ENCODE results near the gene LRIG2. TPM values are rescaled to one million over a fixed set of nuclear protein-coding genes. Genes with fewer than 3 reads are reported as not detected.

Gene LRIG2
- total and polyA plus RNA-seq, 2 of the 4 experiments (the other 2 are of a cell fraction) = 4.3 to 9.0 TPM

- ChIA-PET POLR2A (ENCODE audit: unreplicated experiment) (no interaction called here), CTCF (no interaction called here)
- ATAC-seq (ENCODE audit: low read depth) = no peak
- no peaks in the 10 kb centered on the region for H3K9me1 ChIP-seq (ENCODE audit: insufficient read depth, low read length)
- no peak overlapping the region for H4K5ac ChIP-seq (ENCODE audit: low read depth, low read length)
- H3K27me3 ChIP-seq (ENCODE audit: control insufficient read depth, insufficient read depth, low read length) = 0 out of 2 replicates have a peak, but pooled peaks cover 1% of the 10 kb centered on the region
- no peak overlapping the region for H2BK5ac ChIP-seq (ENCODE audit: low read depth, low read length, poor library complexity, severe bottlenecking)
- H3K18ac ChIP-seq (ENCODE audit: low read depth, low read length) = no peak overlapping the region
- H3K27ac ChIP-seq (ENCODE audit: insufficient read depth, low read length) = no peak overlapping the region
- intact Hi-C loops (cut with micrococcal nuclease) (no loop called here), dilution Hi-C loops (cut with HindIII; ENCODE audit: low sequenced_read_pairs, unreplicated experiment) (no loop called here), in situ Hi-C loops (cut with MboI; ENCODE audit: low sequenced_read_pairs) (no loop called here)
- no TSS peak for BruUV-seq (replicated peaks)
- no peak overlapping the region for H3K14ac ChIP-seq (replicated peaks; ENCODE audit: low read depth, low read length)
- no peak overlapping the region for H3K4ac ChIP-seq (ENCODE audit: low read depth, low read length)
- no peak overlapping the region for H2BK20ac ChIP-seq (ENCODE audit: low read depth, low read length)
- WGBS, 2 experiments (ENCODE audit: extremely low coverage in 2 of 2, insufficient read length in 1 of 2) = 13% methylated on average over 1 of the region's 4 CpGs; no CpG with 5 or more reads in 1 of the 2 experiments
- peaks cover 2% of the 10 kb centered on the region; the same call in 1 of the 2 replicates for H3K9me3 ChIP-seq (ENCODE audit: control insufficient read depth, insufficient read depth, low read length)
- no peaks in the 10 kb centered on the region for H4K20me1 ChIP-seq (ENCODE audit: insufficient read depth, low read length)
- H3K9ac ChIP-seq (ENCODE audit: low read depth, low read length) = no peak overlapping the region
- DNase-seq = no peak
- H2BK120ac ChIP-seq (ENCODE audit: low read depth, low read length) = no peak overlapping the region
- TF ChIP-seq RFX5 (IDR thresholded peaks at IDR 0.05; ENCODE audit: low read depth, low read length) = no peak
- TF ChIP-seq FOS (IDR thresholded peaks at IDR 0.05; ENCODE audit: low read depth, low read length) = no peak
- TF ChIP-seq MXI1 (IDR thresholded peaks at IDR 0.05; ENCODE audit: borderline replicate concordance, low read depth, low read length) = no peak
- TF ChIP-seq CTCF (conservative IDR thresholded peaks at IDR 0.05; ENCODE audit: low read depth, low read length) = no peak
- no peak for TF ChIP-seq RCOR1 (IDR thresholded peaks at IDR 0.05; ENCODE audit: insufficient replicate concordance, low read length)
- no peak for TF ChIP-seq MAZ (IDR thresholded peaks at IDR 0.05; ENCODE audit: borderline replicate concordance, low read depth, low read length)
- no peak for TF ChIP-seq MAFK (IDR thresholded peaks at IDR 0.05; ENCODE audit: low read depth, low read length)
- TF ChIP-seq CEBPB (IDR thresholded peaks at IDR 0.05; ENCODE audit: low read depth, low read length) = no peak
- TF ChIP-seq CHD1 (IDR thresholded peaks at IDR 0.05; ENCODE audit: low read depth, low read length) = no peak
- no peak for TF ChIP-seq RAD21 (IDR thresholded peaks at IDR 0.05; ENCODE audit: low read length)
- no peak for TF ChIP-seq BHLHE40 (IDR thresholded peaks at IDR 0.05; ENCODE audit: low read depth, low read length)
- no peak overlapping the region for H2AK9ac ChIP-seq (replicated peaks; ENCODE audit: low read depth, low read length, poor library complexity)
- no peak overlapping the region for H3K4me3 ChIP-seq (ENCODE audit: insufficient read depth, low read depth, low read length)
- no peak overlapping the region for H3K23ac ChIP-seq (ENCODE audit: low read depth, low read length)
- no peak overlapping the region for H2AK5ac ChIP-seq (ENCODE audit: low read depth, low read length)
- H3K4me1 ChIP-seq (ENCODE audit: control insufficient read depth, insufficient read depth, low read length) = no peaks in the 10 kb centered on the region
- H4K8ac ChIP-seq (ENCODE audit: low read depth in 2 of 2, low read length in 2 of 2) = no peak overlapping the region
- H2BK15ac ChIP-seq (ENCODE audit: low read depth, low read length) = no peak overlapping the region
- no peak overlapping the region for H3K56ac ChIP-seq (ENCODE audit: extremely low read depth, insufficient read depth, low read length)
- H4K91ac ChIP-seq (ENCODE audit: insufficient read depth, low read depth, low read length) = no peak overlapping the region
- no peak overlapping the region for H3K4me2 ChIP-seq (ENCODE audit: low read depth, low read length)
- no peaks in the 10 kb centered on the region for H3K79me1 ChIP-seq (ENCODE audit: low read depth in 1 of 2, low read length in 2 of 2)
- H3K36me3 ChIP-seq (ENCODE audit: control insufficient read depth, insufficient read depth, low read length) = no peaks in the 10 kb centered on the region
- no peak overlapping the region for H2AFZ ChIP-seq (replicated peaks; ENCODE audit: low read length, poor library complexity)
These were observed 97.5 kb downstream of the LRIG2 start for GRCh38 chr1:113170519-113170918.

Data from IMR-90 (cell line).